Effector memory CD4-positive, alpha-beta T cell (primary cell): ENCODE results near the gene DYNC1I1.

Experiments
- DNase-seq, 3 donors: peaks; one replicate each; pipeline ENCODE4 v3.0.0-alpha.2; 2020
- H3K27ac ChIP-seq: 2 replicates; pipeline ENCODE4 v1.7.0; 2013; ENCODE audit warnings: mild to moderate bottlenecking, low read length, moderate library complexity; ENCODE audit not compliant: insufficient read depth, poor library complexity, severe bottlenecking
- H3K27me3 ChIP-seq: replicated peaks from 2 replicates; pipeline ENCODE4 v1.7.0; 2013; ENCODE audit warnings: mild to moderate bottlenecking, low read length; ENCODE audit not compliant: insufficient read depth, control insufficient read depth, poor library complexity, severe bottlenecking
- H3K36me3 ChIP-seq: 2 replicates; pipeline ENCODE4 v1.7.0; 2013; ENCODE audit warnings: mild to moderate bottlenecking, low read length, moderate library complexity; ENCODE audit not compliant: control insufficient read depth, insufficient read depth
- H3K4me1 ChIP-seq: 2 replicates; pipeline ENCODE4 v1.7.0; 2013; ENCODE audit warnings: low read length, mild to moderate bottlenecking; ENCODE audit not compliant: control insufficient read depth, insufficient read depth, poor library complexity, severe bottlenecking
- H3K4me3 ChIP-seq: 2 replicates; pipeline ENCODE4 v1.7.0; 2013; ENCODE audit warnings: low read length, low read depth, mild to moderate bottlenecking; ENCODE audit not compliant: insufficient read depth, poor library complexity, severe bottlenecking
- H3K9me3 ChIP-seq: 2 replicates; pipeline ENCODE4 v1.7.0; 2013; ENCODE audit warnings: mild to moderate bottlenecking, low read length, moderate library complexity; ENCODE audit not compliant: control insufficient read depth

DYNC1I1 gene

DNA sequence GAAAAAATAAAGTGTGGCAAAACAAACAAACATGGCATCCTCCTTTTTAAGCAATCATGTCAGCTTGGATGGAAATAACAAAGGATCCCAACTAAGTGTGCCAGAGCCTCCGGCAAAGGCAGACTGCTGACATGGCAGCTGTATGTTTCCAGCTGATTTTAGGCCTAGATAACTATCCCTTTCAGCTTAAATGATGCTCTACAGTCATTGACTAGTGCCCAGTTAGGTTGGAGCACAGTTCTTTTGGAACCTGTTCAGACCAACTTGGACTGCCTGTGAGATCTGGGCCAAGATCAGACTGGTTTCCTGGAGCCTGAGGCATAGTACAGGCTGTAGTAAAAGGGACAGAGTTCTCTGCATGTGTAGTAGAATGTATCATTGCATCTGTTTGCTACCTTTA lies 128.7 kb downstream of the DYNC1I1 start:
- no peak for DNase-seq
- no peaks in the 10 kb centered on the region for H3K36me3 ChIP-seq
- no peaks in the 10 kb centered on the region for H3K27me3 ChIP-seq
- no peak overlapping the region for H3K4me3 ChIP-seq
- H3K4me1 ChIP-seq: no peaks in the 10 kb centered on the region
- H3K27ac ChIP-seq: no peak overlapping the region
- no peaks in the 10 kb centered on the region for H3K9me3 ChIP-seq

DNA sequence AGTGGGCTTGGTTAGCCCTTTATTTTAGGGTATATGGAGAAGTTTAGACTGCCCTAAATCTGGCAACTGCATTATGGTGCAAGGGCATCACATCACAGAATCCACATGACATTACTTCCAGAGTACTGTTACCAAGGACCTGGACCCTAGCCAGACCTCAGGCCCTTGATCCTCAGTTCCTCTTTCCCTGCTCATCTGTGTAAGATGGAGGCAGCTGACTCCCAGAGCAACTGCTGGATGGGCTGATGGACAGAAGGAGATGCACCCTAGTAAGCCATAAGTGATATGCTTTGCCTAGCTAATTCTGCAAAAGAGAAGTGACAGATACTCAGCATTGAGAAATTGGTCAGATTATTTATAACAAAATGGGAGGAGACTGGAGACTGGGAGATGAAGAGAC lies 131.7 kb downstream of the DYNC1I1 start:
- Histone ChIP-seq H3K4me1 (no peaks in the 10 kb centered on the region), H3K9me3 (no peaks in the 10 kb centered on the region)
- no peak for DNase-seq

DNA sequence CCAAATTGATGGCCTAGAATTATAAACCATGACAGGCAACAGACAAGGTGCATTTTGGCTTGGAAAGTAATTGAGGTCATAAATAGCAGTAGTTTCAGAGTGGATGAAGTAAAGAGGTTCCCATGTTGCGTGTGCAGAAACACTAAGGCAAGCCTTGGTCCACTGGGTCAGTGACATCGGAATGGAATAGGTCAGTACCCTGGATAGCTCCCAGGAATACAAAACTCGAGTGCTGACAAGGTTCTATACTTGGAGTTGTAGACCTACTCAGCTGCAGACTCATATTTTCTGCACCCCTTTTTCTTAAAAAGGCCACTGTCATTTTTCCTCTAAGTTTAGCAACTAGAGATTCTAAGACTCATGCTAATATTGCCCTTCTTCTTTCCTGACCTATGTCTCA lies 132.8 kb downstream of the DYNC1I1 start:
- no peaks in the 10 kb centered on the region for H3K36me3 ChIP-seq
- H3K9me3 ChIP-seq: no peaks in the 10 kb centered on the region
- no peak for DNase-seq
- H3K27me3 ChIP-seq: no peaks in the 10 kb centered on the region
- H3K4me3 ChIP-seq: no peak overlapping the region
- H3K27ac ChIP-seq: no peak overlapping the region
- no peaks in the 10 kb centered on the region for H3K4me1 ChIP-seq

More for the DNA sequence above, 131.7 kb downstream of the DYNC1I1 start:
- Histone ChIP-seq H3K36me3 (no peaks in the 10 kb centered on the region), H3K27me3 (no peaks in the 10 kb centered on the region), H3K4me3 (no peak overlapping the region), H3K27ac (no peak overlapping the region)

DNA sequence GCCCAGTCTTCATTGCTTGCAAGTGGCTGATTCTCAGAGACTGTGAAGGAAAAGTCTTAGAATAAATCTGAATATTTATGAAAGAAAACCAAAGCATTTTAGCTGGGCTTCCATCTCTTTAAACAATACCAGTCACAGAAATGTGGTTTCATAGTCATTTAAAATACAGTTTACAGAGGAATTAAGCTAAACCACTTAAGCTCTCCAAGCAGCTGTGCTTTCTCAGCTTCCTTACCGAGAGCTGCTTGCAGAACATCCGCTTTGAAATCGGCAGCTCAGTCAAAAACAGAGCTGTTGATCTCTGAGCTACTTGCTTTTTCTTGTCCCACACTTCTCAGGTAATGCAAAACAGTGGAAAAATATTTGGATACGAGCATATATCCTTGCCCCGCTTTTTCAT lies 134.5 kb downstream of the DYNC1I1 start:
- H3K9me3 ChIP-seq: no peaks in the 10 kb centered on the region
- H3K27me3 ChIP-seq: no peaks in the 10 kb centered on the region
- H3K4me3 ChIP-seq: no peak overlapping the region
- no peaks in the 10 kb centered on the region for H3K4me1 ChIP-seq
- H3K27ac ChIP-seq: no peak overlapping the region
- H3K36me3 ChIP-seq: no peaks in the 10 kb centered on the region
- DNase-seq: no peak

DNA sequence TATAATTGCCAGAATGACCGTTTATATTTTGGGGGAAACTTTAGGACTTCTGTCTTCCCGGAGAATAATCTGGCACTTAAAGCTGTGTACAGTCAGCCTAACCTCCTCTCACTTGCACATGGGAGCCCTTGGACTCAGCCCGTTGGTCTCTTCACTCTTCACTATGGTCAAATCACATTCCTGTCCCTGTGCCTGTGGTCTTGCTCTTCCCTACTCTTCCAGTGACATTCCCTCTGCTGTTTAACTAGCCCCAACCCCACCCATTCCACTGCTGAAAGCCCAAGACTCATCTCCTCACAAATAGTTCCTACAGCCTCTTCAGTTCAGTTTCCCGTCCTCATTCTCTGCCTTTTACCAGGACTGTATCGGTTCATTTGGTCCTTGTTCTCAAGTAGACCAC lies 135.0 kb downstream of the DYNC1I1 start:
- Histone ChIP-seq H3K27ac (no peak overlapping the region), H3K4me3 (no peak overlapping the region), H3K36me3 (no peaks in the 10 kb centered on the region), H3K4me1 (no peaks in the 10 kb centered on the region), H3K27me3 (no peaks in the 10 kb centered on the region), H3K9me3 (no peaks in the 10 kb centered on the region)
- no peak for DNase-seq

DNA sequence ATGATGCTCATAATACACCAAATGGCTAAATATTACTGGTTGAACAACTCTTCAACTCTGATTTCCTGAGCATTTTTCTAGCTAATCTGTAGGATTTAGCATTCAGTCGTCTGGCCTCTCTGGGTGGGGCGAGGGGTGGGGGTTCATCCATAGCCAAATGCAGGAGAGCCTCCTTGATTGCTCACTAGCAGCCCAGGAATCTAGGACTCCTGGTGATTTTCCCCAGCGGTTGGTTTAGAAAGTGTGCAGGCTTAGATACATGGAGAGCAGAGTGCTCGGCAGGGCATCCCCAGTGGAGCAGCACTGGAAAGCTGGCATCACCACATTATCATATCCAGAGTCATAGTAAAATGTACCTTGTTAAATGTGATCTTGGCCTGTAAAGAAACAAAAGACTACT lies 136.1 kb downstream of the DYNC1I1 start:
- no peak for DNase-seq
- no peaks in the 10 kb centered on the region for H3K36me3 ChIP-seq
- H3K27me3 ChIP-seq: no peaks in the 10 kb centered on the region
- no peak overlapping the region for H3K27ac ChIP-seq
- no peaks in the 10 kb centered on the region for H3K4me1 ChIP-seq
- no peaks in the 10 kb centered on the region for H3K9me3 ChIP-seq
- H3K4me3 ChIP-seq: no peak overlapping the region

DNA sequence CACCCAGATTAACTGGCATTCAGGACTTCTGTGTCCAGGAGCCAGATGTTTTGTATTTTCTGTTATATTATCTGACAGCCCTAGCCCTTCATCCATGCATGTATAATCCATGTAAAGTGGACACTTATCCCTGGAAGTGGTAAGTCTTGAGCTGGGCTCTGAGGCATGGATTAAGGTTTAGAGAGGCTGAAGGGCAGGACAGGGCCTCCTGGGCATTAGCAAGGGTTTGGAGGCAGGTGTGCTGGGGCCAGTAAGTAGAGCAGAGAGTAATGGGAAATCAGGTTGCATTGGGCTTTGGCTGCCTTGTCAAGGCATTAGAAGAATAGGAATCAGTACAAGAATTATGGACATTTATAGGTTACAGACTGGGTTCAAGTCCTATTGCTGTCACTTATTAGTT lies 138.0 kb downstream of the DYNC1I1 start:
- no peak overlapping the region for H3K27ac ChIP-seq
- no peaks in the 10 kb centered on the region for H3K36me3 ChIP-seq
- no peaks in the 10 kb centered on the region for H3K4me1 ChIP-seq
- H3K27me3 ChIP-seq: no peaks in the 10 kb centered on the region
- no peaks in the 10 kb centered on the region for H3K9me3 ChIP-seq
- DNase-seq: no peak
- H3K4me3 ChIP-seq: no peak overlapping the region

DNA sequence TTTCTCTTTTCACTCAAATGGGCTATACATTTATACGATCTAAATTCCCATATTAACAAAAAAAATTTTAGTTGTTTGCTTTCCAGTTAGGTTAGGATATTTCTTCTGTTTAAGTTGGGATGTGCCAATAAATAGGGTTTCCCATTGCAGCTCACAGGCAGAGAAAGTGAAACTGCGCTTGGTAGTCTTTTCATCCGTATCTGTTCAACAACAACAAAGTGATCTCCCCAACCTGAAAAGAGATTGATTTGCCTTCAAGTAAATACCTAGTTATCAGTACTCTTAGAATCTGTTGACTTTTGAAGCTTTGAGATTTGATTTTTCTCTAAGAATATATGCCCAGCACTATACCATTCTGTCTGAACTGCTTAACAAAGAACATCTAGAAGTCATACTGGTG lies 143.4 kb downstream of the DYNC1I1 start:
- no peaks in the 10 kb centered on the region for H3K4me1 ChIP-seq
- no peaks in the 10 kb centered on the region for H3K36me3 ChIP-seq
- H3K9me3 ChIP-seq: no peaks in the 10 kb centered on the region
- no peak overlapping the region for H3K4me3 ChIP-seq
- no peak overlapping the region for H3K27ac ChIP-seq
- no peaks in the 10 kb centered on the region for H3K27me3 ChIP-seq
- no peak for DNase-seq

DNA sequence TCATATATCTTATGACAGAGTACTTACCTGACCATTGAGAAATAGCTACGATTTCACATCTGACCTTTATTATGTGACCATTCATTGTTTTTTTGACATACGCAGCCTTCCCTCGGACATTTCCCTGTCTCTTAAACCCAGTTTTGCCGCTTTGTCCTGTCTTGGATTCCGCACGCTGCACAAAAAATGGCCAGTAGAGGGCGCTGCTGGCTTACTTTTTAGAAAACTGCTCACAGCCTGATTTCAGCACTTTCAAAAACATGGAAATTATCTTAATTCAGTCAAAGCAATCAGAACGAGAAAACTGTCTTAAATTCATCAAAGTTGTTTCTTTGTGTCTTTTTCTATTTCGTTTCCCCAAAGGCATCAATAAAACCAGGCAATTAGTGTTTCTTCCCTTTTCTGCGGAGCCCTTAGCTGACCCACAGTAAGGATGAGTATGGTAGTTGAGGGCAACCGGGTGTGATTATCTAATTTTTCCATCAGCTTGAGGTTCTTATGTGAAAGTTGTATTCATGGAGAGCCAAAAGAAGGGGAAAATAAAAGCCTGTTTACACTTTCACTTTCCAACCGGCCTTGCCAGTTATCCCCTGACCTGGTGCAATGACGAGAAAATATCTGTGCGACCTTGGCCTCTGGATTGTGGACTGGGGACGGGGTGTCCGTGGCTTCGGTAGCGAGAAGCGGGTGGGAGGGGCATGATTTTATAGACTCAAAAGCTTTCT lies 144.4 kb downstream of the DYNC1I1 start:
- Histone ChIP-seq H3K4me3 (no peak overlapping the region), H3K27me3 (no peaks in the 10 kb centered on the region), H3K36me3 (no peaks in the 10 kb centered on the region), H3K9me3 (no peaks in the 10 kb centered on the region), H3K27ac (no peak overlapping the region), H3K4me1 (no peaks in the 10 kb centered on the region)
- DNase-seq: peak; percentile 26 to 62 (median 37)

DNA sequence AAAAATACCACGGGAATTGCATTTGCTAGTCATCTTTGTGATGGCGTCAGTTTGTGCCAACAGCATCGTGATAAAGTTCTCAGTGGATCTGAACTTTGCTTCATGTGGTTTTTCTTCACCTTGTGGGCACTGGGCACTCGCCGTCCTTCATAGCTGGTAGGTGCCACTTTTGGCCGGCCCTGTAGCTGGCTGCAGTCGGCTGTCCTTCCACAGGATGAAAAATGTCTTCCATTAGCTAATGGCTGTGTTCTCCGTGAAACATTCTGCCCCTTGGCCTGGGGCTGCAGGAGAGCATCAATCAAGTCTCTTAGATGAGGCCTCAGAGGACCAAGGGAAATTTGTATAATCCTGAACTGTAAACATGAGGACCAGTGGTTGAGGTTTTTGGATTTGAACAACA lies 145.3 kb downstream of the DYNC1I1 start:
- H3K9me3 ChIP-seq: no peaks in the 10 kb centered on the region
- no peak for DNase-seq
- no peaks in the 10 kb centered on the region for H3K36me3 ChIP-seq
- no peak overlapping the region for H3K4me3 ChIP-seq
- no peaks in the 10 kb centered on the region for H3K27me3 ChIP-seq
- H3K27ac ChIP-seq: no peak overlapping the region
- H3K4me1 ChIP-seq: no peaks in the 10 kb centered on the region
